Activated CD4-positive, alpha-beta T cell treated with anti-CD3 and anti-CD28 coated beads, Interleukin-10, Interleukin-2, amounts not matched to agents 100 ng/mL and 50 ng/mL, durations not matched to agents 16 hours and 8 hours (primary cell): Measurements from ENCODE around the gene PRR20G.

Experiments
- DNase-seq: peaks from one replicate; pipeline ENCODE4 v3.0.0-alpha.2; 2020

The PRR20G gene

DNA sequence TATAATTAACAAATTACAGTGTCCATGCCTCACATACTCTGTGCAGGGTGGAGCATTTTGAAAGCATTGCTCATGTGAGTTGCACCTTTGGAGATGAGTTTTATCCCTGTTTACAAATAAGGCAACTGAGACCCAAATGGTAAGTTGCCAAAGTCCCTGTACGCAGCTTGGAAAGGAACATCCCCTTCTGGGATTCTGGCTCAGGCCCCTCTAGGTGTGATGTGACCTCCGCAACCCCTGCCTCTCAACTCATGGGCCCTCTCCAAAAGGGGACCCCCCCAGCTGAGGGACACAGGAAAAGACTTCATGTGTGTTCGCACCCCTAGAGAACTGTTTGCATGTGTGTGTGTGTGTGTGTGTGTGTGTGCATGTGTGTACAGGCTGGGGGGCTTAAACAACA is 25.3 kb downstream of the PRR20G start:
- no peak for DNase-seq

DNA sequence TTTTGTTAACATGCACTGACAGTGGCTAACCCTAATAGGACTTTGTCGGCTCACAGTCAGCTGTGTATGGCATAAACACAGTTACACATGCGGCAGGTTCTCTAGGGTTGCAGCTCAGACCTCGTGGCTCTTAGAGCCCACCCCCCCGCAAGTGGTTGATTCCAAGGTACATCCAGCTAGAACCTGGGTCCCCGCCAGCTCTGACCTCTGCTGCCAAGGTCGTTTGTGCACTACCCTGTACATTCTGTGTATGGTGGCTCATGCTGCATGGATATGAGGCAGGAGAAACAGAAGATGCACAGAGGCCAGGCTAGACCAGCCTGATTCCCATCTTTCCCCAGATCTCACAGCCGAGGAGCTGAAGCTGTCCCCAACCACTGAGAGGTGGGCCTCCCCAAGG is 25.9 kb downstream of the PRR20G start:
- no peak for DNase-seq

DNA sequence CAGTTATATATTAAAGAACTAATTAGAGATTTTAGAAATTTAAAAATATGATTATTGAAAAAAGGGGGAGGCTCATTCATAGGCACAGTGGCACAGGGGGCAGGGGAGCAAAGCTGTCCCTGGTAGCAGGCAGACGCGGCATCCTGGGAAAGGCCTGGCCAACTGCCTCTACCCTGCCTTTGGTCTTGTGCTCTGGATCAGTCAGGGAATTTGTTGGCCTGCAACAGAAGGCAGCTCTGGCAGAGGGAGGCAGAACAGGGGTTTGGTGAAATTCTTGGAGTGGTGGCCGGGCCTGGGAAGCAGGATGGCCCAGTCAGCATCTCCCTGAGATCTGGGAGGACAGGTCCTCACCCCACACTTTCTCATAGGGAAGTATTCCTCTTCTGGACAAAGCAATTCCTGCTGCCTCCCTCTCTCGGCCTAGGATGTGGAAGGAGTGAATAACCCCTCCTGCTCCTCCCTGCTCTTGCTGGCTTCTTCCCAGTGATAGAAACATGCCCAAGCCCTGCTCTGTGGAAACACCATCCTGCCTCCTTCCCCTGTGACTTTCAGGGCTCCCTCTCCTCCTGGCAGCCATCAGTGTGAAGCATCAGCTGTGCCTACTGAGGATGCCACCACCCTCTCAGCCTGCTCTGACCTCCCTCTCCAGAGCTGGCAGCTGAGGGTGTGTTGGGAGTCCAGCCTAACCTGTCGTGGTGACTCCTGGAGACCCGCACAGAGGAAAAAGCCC is 26.9 kb downstream of the PRR20G start:
- no peak for DNase-seq

GRCh38 chr3:127260416-127260815 is 27.4 kb downstream of the PRR20G start:
- DNase-seq, result no peak

GRCh38 chr3:127259882-127260281 is 28.0 kb downstream of the PRR20G start:
- no peak for DNase-seq

DNA sequence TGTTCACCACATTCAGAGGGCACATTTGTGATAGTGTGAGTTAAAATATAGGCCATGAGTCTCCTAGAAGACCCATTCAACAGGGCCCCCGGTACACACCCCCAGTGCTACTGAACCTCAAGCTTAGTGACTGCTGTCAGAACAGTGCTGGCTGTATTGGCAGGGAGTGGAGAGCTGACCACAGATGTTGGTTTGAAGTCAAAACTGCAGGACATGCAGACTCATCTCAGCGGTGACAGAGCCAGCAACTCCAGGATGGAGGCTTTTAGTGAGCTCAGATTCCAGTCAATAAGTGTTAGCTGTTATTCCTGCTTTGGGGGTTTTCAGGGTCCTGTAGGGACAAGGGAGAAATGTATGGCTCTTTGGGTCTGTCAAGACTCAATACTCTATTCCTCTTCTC is 29.1 kb downstream of the PRR20G start:
- DNase-seq, result no peak

DNA sequence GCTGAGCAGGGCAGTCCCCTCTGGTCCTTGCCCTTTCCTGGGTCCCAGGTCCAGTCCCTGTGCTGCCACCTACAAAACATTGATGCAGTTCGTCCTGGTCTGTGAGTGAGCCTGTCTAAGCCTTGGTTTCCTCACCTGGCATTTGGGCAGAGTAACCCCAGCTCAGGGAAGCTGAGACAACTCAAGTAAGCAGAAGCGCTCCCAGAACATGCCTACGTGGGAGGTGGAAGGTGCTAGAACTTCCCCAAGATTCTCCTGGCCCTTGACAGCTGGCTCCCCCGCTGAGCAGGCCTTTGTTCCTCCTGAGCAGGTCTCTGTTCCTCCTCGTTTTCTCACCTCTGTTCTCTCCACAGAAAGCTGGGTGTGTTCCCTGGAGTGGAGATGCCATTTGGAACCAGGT is 30.5 kb downstream of the PRR20G start:
- DNase-seq, result no peak

DNA sequence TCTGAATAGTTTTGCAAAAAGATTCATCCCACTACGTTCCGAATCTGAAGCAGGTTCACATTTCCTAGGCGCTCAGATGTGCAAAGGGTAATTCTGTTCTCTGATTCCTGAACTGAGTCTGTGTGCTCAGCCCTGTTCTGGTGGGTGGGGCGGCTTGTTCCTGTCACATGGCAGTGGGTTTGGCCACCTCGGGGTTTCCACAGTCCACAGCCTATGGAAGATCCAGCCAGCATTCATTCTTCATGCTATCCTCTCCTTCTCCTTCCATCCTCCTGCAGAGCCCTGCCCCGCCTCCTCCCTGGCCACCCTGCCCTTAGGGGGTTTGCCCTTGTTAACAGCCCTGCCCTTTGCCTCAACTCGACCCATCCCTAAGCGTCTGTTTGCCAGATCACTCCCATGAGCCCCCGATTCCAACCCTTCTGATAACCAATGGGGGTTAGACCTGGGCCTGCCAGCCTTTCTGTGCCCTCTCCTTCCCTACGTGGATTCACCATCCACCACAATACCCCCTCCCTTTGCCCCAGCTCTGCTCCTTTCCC is 31.0 kb downstream of the PRR20G start:
- DNase-seq, result no peak

GRCh38 chr3:127256138-127256537 is 31.7 kb downstream of the PRR20G start:
- no peak for DNase-seq

DNA sequence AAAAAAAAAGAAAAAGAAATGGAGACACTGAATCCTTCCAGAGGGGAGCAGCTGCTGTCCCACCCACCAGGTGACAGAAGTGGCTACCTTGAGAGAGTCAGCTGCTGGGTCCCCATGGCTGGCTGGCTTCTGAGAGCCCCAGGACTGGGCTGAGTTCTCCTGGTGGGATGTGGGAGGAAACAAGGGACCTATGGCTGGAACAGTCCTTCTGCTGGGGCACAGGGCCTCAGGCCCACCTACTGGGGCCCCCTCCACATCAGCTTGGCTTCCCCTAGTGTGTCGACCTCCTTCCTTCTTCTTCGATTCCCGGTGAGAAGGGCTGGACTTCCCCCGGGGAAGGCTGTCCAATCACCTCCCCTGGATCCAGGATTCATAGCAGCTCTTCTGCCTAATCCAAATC is 32.3 kb downstream of the PRR20G start:
- no peak for DNase-seq

DNA sequence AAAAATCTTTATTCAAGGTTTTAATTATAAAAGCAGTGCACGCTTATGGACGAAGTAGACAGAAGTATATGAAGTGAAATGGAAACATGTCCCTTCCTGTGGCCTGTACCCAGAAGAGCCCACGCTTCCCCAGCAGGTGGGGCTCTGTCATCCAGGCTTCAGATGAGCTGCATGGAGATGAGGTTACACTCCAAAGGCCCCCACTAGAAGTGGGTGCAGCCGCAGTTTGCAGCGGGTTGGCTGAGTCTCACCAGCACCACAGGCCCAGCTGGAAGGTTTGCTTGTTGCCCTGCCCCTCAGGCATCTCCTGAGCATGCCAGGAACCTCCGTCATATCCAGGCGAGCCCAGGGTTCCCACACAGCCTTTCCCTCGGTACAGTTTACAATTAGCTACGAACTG is 33.1 kb downstream of the PRR20G start:
- no peak for DNase-seq

DNA sequence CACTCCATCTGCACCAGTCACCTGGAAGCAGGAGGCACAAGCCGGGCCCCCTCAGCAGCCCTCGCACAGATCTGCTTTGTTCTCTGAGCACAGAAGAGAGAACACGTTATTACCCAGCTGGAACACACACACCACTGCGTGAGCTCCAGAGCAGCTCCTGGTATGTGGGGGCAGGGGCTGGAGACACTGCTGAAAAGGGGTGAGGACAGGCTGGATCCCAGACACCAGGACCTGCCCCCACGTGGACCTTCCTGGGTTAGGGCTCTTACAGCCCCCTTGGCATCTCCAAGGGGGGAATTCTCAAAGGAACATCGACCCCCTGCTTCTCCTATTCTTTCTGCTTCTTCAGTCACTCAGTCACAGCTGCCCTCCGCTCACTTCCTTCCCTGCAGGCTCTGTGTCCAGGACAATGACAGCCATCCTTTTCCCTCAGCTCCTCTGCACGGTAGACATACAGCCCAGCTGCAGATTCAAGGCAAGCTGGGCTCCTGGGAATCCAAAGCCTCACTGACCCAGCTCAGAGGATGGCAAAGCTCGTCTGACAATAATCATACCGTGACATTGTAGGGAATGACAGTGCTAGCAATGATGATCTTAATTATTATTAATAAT is 33.7 kb downstream of the PRR20G start:
- no peak for DNase-seq

- DNase-seq, result no peak
These were observed 34.4 kb downstream of the PRR20G start for GRCh38 chr3:127253491-127253890.

GRCh38 chr3:127252446-127252845 is 35.4 kb downstream of the PRR20G start:
- no peak for DNase-seq

DNA sequence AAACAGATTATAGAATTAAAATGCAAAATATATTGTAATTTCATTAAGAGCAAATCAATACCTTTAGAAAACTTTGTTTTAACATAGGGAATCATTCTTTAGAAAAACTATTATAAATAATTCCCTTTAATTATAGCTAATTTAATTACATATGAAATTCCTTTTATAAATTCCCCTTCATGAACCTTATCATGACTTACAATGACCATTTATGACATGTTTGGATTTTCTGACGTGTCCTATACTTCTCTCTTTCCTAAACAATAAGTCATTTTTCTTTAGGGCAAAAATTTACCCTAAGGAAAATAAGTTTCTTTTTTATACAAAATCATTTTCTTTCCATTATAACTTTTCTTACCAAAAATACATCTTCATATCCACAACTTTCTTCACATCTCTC is 37.8 kb downstream of the PRR20G start:
- no peak for DNase-seq

DNA sequence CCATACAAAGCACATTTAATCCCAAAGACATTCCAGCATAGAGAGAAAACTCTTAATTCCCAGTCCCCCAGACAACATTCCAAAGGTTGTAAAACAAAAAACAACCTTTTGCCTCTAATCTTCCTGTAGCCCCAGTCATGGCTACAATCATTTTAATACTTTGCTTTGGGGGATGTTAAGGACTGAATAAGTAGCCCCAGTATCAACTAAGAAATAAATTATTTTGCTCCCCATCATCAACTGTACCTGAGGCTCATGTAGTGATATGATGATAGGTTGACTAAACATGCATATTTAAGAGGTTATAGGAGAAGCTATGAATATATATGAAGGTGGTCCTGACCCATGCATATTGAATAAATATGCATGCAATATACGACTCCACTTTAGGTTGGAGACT is 40.6 kb downstream of the PRR20G start:
- DNase-seq, result no peak

DNA sequence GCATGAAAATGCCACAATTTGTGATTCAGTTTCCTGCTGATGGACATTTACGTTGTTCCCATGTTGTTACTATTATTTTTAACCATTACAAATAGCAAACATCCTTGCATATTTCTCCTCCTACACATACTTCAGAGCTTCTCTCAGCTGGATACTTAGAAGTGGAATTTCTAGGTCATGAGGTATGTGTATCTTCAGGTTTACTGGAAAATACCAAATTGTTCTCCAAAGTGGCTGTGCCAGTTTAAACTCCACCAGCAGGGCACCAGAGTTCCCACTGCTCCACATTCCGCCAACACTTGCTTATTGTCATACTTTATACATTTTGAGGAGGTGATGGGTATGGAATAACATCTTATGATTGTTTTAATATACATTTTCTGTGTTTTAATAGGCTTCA is 49.2 kb downstream of the PRR20G start:
- DNase-seq, result no peak

GRCh38 chr3:127237835-127238234 is 50.0 kb downstream of the PRR20G start:
- no peak for DNase-seq

- no peak for DNase-seq
These were observed 52.1 kb downstream of the PRR20G start for GRCh38 chr3:127235706-127236105.

GRCh38 chr3:127234778-127235177 is 53.1 kb downstream of the PRR20G start:
- no peak for DNase-seq
